Mesangial cell (primary cell): ENCODE results near the gene OR10J4. TPM values are rescaled to one million over a fixed set of nuclear protein-coding genes. Genes with fewer than 3 reads are reported as not detected.

Source experiments
- total RNA-seq: library from RNA; depleted of rRNA; stranded (reverse); fragments of >200 nt; gene quantifications from 2 replicates; pipeline ENCODE4 v1.2.3, GENCODE V29; 2015

The OR10J4 gene
- not detected in 2 replicates for total RNA-seq

GRCh38 chr1:159431904-159432303, at the start of gene OR10J4:
Gene OR10J4 (plus strand): TSS chr1:159432204.

DNA sequence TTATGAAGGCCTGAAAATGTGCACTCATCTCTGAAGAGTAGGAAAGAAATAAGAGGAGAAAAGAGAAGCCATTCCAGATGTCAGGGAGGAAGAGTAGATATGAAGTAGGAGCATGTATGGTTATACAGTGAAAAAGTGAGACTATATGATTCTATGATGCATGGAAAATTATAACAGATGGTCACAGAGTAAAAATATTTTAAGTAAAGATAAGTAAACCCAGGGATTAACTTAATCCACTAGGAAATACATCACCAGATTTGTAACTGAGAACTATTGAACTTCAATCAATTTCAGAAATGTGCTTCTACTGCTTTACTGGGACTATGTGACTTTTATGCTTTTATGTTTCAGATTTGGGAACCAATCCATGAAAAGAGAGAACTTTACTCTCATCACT, 7.4 kb downstream of the OR10J4 start, which contains the start of gene OR10J1:
Gene OR10J1 (plus strand): TSS at position 301 of the 400 bp plus-strand sequence. CDS start 70 bp downstream, at position 371.

Other genes with a start within 250 kb of the OR10J4 start
- gene ACKR1, start 227.3 kb upstream of the OR10J4 start, total RNA-seq: not detected in 2 replicates
- not detected in 2 replicates for gene FCER1A, start 129.9 kb upstream of the OR10J4 start, total RNA-seq
- not detected in 2 replicates for gene OR10J1, start 7.5 kb downstream of the OR10J4 start, total RNA-seq
- gene OR10J5, start 103.8 kb downstream of the OR10J4 start, total RNA-seq: not detected in 2 replicates
- not detected in 2 replicates for gene APCS, start 155.6 kb downstream of the OR10J4 start, total RNA-seq